Right cardiac atrium (tissue), 5 donors: ENCODE results near the gene UGT1A7. TPM values are rescaled to one million over a fixed set of nuclear protein-coding genes. Genes with fewer than 3 reads are reported as not detected.

Experiments
- ATAC-seq, 2 donors: fragments of 200-7000 bp; cut with Tn5 transposase; one replicate each; pipeline versions ENCODE4 v1.8.0 to v1.9.1; 2020; ENCODE audit warnings: moderate library complexity in 2 of 2, mild to moderate bottlenecking in 1 of 2
- DNase-seq, 3 donors: peaks; one replicate each; pipeline ENCODE4 v3.0.0-alpha.2; 2020
- H3K27ac ChIP-seq: one replicate; pipeline ENCODE4 v1.5.1; 2013; ENCODE audit warnings: mild to moderate bottlenecking, low read length, control low read depth, moderate library complexity
- H3K27me3 ChIP-seq: one replicate; pipeline ENCODE4 v1.6.1; 2013; ENCODE audit not compliant: control insufficient read depth, insufficient read depth
- H3K4me1 ChIP-seq: one replicate; pipeline ENCODE4 v1.6.1; 2013; ENCODE audit warnings: low read length; ENCODE audit not compliant: control insufficient read depth, insufficient read depth
- H3K4me3 ChIP-seq: one replicate; pipeline ENCODE4 v1.5.1; 2013; ENCODE audit warnings: low read length, control low read depth
- H3K9me3 ChIP-seq: one replicate; pipeline ENCODE4 v1.6.1; 2013; ENCODE audit warnings: low read length; ENCODE audit not compliant: control insufficient read depth
- WGBS: extraction: QIAGEN DNeasy Blood & Tissue Kit; methylation state at CpG from one replicate; pipeline ENCODE4 v1.1.7; 2013; 5-methylcytosine and 5-hydroxymethylcytosine counted together
- intact Hi-C, 4 donors: fragments of 100-400 bp; cut with DNase I; formaldehyde crosslinking; loops; one replicate each; pipeline versions ENCODE4 v1.11.0 to v1.14.0; 2022 to 2023
- polyA plus RNA-seq: library from polyadenylated mRNA; stranded (reverse); fragments of 200-250 nt; gene quantifications from one replicate; pipeline ENCODE4 v1.2.3, GENCODE V29; 2013
- total RNA-seq, 4 donors: library from RNA; stranded (reverse); fragmentation: NEBNext Ultra II Directional; extraction: Animal tissue kit (Norgen Biotek cat#: 25700); gene quantifications; one replicate each; pipeline ENCODE4 v1.2.1, GENCODE V29; 2021
- donor health status: healthy with polysubstance abuse.
- donor health status: DM: no; HTN: yes; CAD: no.
- donor health status: DM: no; HTN: no; CAD: no.
- donor health status: DM: no; HTN: yes; CAD: no; lungs with severe emphysema.
- donor health status: DM: yes; HTN: yes; CAD: no.

UGT1A7 gene
- total and polyA plus RNA-seq, 5 donors: not detected

GRCh38 chr2:233791883-233792329 is 110.2 kb downstream of the UGT1A7 start:
- DNase-seq (no peak), ATAC-seq (no peak)
- H3K27ac ChIP-seq: no peak overlapping the region
- no peaks in the 10 kb centered on the region for H3K9me3 ChIP-seq
- WGBS: 69% methylated on average over 9 of the region's 9 CpGs
- H3K4me3 ChIP-seq: no peak overlapping the region
- intact Hi-C loops: no loop called here
- no peaks in the 10 kb centered on the region for H3K27me3 ChIP-seq
- no peaks in the 10 kb centered on the region for H3K4me1 ChIP-seq

- ATAC-seq (no peak), DNase-seq (no peak)
- intact Hi-C loops: no loop called here
- 84% methylated on average over 7 of the region's 7 CpGs for WGBS
- Histone ChIP-seq H3K9me3 (no peaks in the 10 kb centered on the region), H3K27me3 (no peaks in the 10 kb centered on the region), H3K4me1 (no peaks in the 10 kb centered on the region), H3K4me3 (no peak overlapping the region), H3K27ac (no peak overlapping the region)
Measured at GRCh38 chr2:233792720-233793119, 111.0 kb downstream of the UGT1A7 start.

- 73% methylated on average over 18 of the region's 18 CpGs for WGBS
Measured at GRCh38 chr2:233793465-233794127, 111.9 kb downstream of the UGT1A7 start.

GRCh38 chr2:233794128-233794658 is 112.5 kb downstream of the UGT1A7 start:
- ATAC-seq (no peak), DNase-seq (no peak)
- Histone ChIP-seq H3K27ac (no peak overlapping the region), H3K9me3 (no peaks in the 10 kb centered on the region), H3K4me3 (no peak overlapping the region), H3K27me3 (no peaks in the 10 kb centered on the region), H3K4me1 (no peaks in the 10 kb centered on the region)
- intact Hi-C loops: no loop called here
- 74% methylated on average over 17 of the region's 17 CpGs for WGBS

More at GRCh38 chr2:233793465-233794127, 111.9 kb downstream of the UGT1A7 start:
- Histone ChIP-seq H3K4me3 (no peak overlapping the region), H3K27me3 (no peaks in the 10 kb centered on the region), H3K27ac (no peak overlapping the region), H3K9me3 (no peaks in the 10 kb centered on the region), H3K4me1 (no peaks in the 10 kb centered on the region)
- DNase-seq (no peak), ATAC-seq (no peak)
- intact Hi-C loops: no loop called here

- no peaks in the 10 kb centered on the region for H3K27me3 ChIP-seq
- no peaks in the 10 kb centered on the region for H3K4me1 ChIP-seq
- intact Hi-C loops: no loop called here
- H3K27ac ChIP-seq: no peak overlapping the region
- ATAC-seq: no peak
- DNase-seq: no peak
- no peak overlapping the region for H3K4me3 ChIP-seq
- no peaks in the 10 kb centered on the region for H3K9me3 ChIP-seq
- WGBS: 91% methylated on average over 13 of the region's 13 CpGs
Measured at GRCh38 chr2:233795735-233796171, 114.1 kb downstream of the UGT1A7 start.

GRCh38 chr2:233796254-233796653 is 114.6 kb downstream of the UGT1A7 start:
- ATAC-seq (no peak), DNase-seq (no peak)
- no peak overlapping the region for H3K27ac ChIP-seq
- H3K27me3 ChIP-seq: no peaks in the 10 kb centered on the region
- no peaks in the 10 kb centered on the region for H3K9me3 ChIP-seq
- 85% methylated on average over 9 of the region's 9 CpGs for WGBS
- H3K4me3 ChIP-seq: no peak overlapping the region
- H3K4me1 ChIP-seq: no peaks in the 10 kb centered on the region
- intact Hi-C loops: no loop called here

- no peak overlapping the region for H3K4me3 ChIP-seq
- ATAC-seq (no peak), DNase-seq (no peak)
- H3K4me1 ChIP-seq: no peaks in the 10 kb centered on the region
- no peaks in the 10 kb centered on the region for H3K27me3 ChIP-seq
- no peaks in the 10 kb centered on the region for H3K9me3 ChIP-seq
- H3K27ac ChIP-seq: no peak overlapping the region
- intact Hi-C loops: no loop called here
- WGBS: 76% methylated on average over 14 of the region's 14 CpGs
Measured at GRCh38 chr2:233798335-233799086, 116.8 kb downstream of the UGT1A7 start.

- H3K4me1 ChIP-seq: no peaks in the 10 kb centered on the region
- H3K27ac ChIP-seq: no peak overlapping the region
- intact Hi-C loops: no loop called here
- no peak for ATAC-seq
- no peak overlapping the region for H3K4me3 ChIP-seq
- DNase-seq: peak in 1 of 3 donors; percentile 21
- H3K9me3 ChIP-seq: no peaks in the 10 kb centered on the region
- no peaks in the 10 kb centered on the region for H3K27me3 ChIP-seq
- WGBS: 59% methylated on average over 7 of the region's 7 CpGs
Measured at GRCh38 chr2:233799087-233799665, 117.5 kb downstream of the UGT1A7 start.

- Histone ChIP-seq H3K27me3 (no peaks in the 10 kb centered on the region), H3K4me3 (no peak overlapping the region), H3K9me3 (no peaks in the 10 kb centered on the region), H3K4me1 (no peaks in the 10 kb centered on the region), H3K27ac (no peak overlapping the region)
- intact Hi-C loops: no loop called here
- DNase-seq (no peak), ATAC-seq (no peak)
- WGBS: 53% methylated on average over 5 of the region's 5 CpGs
Measured at GRCh38 chr2:233799716-233800115, 118.0 kb downstream of the UGT1A7 start.

- Histone ChIP-seq H3K4me3 (no peak overlapping the region), H3K27me3 (no peaks in the 10 kb centered on the region), H3K27ac (no peak overlapping the region), H3K9me3 (no peaks in the 10 kb centered on the region), H3K4me1 (no peaks in the 10 kb centered on the region)
- 78% methylated on average over 7 of the region's 7 CpGs for WGBS
- DNase-seq (peak in 1 of 3 donors; percentile 31), ATAC-seq (no peak)
- intact Hi-C loops: no loop called here
Measured at GRCh38 chr2:233800208-233800607, 118.5 kb downstream of the UGT1A7 start.
